Neural cell (in vitro differentiated cells): Measurements from ENCODE around the gene KLF12. TPM values are rescaled to one million over a fixed set of nuclear protein-coding genes. Genes with fewer than 3 reads are reported as not detected.

Experiments used
- H2AFZ ChIP-seq: fragments of 200-600, 300-800 bp; sonication (generic), shearing (Covaris generic); 2 replicates; pipeline ENCODE4 v1.6.0; 2014; ENCODE audit warnings: low read depth, mild to moderate bottlenecking, antibody characterized with exemption, low read length, moderate library complexity
- H3F3A ChIP-seq: fragments of 200-600 bp; shearing (Covaris generic); 2 replicates; pipeline ENCODE4 v1.6.1; 2016; ENCODE audit warnings: mild to moderate bottlenecking, moderate library complexity, mixed read lengths, antibody characterized with exemption, low read length; ENCODE audit not compliant: insufficient read depth, poor library complexity, severe bottlenecking
- H3K27ac ChIP-seq: fragments of 200-600, 300-800 bp; sonication (generic), shearing (Covaris generic); 2 replicates; pipeline ENCODE4 v1.5.1; 2014; ENCODE audit warnings: mild to moderate bottlenecking, low read length, moderate library complexity
- H3K27me3 ChIP-seq: fragments of 300-800, 200-600 bp; sonication (generic), shearing (Covaris generic); 2 replicates; pipeline ENCODE4 v1.6.0; 2014; ENCODE audit warnings: mild to moderate bottlenecking, low read depth, low read length, moderate library complexity; ENCODE audit not compliant: insufficient read depth
- H3K36me3 ChIP-seq: fragments of 300-800, 200-600 bp; sonication (generic), shearing (Covaris generic); 2 replicates; pipeline ENCODE4 v1.5.1; 2014; ENCODE audit warnings: mild to moderate bottlenecking, antibody characterized with exemption, low read length, moderate library complexity; ENCODE audit not compliant: insufficient read depth
- H3K4me2 ChIP-seq: fragments of 300-800, 200-600 bp; sonication (generic), shearing (Covaris generic); 2 replicates; pipeline ENCODE4 v1.6.0; 2014; ENCODE audit warnings: mild to moderate bottlenecking, low read length
- H3K4me3 ChIP-seq: fragments of 300-800, 200-600 bp; sonication (generic), shearing (Covaris generic); 2 replicates; pipeline ENCODE4 v1.5.1; 2014; ENCODE audit warnings: mild to moderate bottlenecking, low read length, moderate library complexity
- H3K79me2 ChIP-seq: fragments of 200-600 bp; shearing (Covaris generic); replicated peaks from 2 replicates; pipeline ENCODE4 v1.6.0; 2014; ENCODE audit warnings: mild to moderate bottlenecking, low read length, moderate library complexity; ENCODE audit not compliant: insufficient read depth
- H3K9ac ChIP-seq: fragments of 300-800, 200-600 bp; sonication (generic), shearing (Covaris generic); 2 replicates; pipeline ENCODE4 v1.6.1; 2016; ENCODE audit warnings: mild to moderate bottlenecking, low read length, mixed read lengths
- H3K9me2 ChIP-seq: fragments of 200-600 bp; shearing (Covaris generic); 2 replicates; pipeline ENCODE4 v1.6.1; 2016; ENCODE audit warnings: mild to moderate bottlenecking, low read length, mixed read lengths; ENCODE audit not compliant: insufficient read depth
- H3K9me3 ChIP-seq: fragments of 200-600, 300-800 bp; sonication (generic), shearing (Covaris generic); 2 replicates; pipeline ENCODE4 v1.6.1; 2016; ENCODE audit warnings: mild to moderate bottlenecking, mixed run types, low read length, moderate library complexity, mixed read lengths
- H4K20me1 ChIP-seq: fragments of 200-600 bp; shearing (Covaris generic); 2 replicates; pipeline ENCODE4 v1.6.1; 2016; ENCODE audit warnings: mild to moderate bottlenecking, mixed run types; ENCODE audit not compliant: insufficient read depth
- CTCF ChIP-seq: fragments of 450-650 bp; IDR thresholded peaks from 2 replicates; pipeline ENCODE4 v1.5.1; 2014; ENCODE audit warnings: antibody characterized with exemption, mild to moderate bottlenecking, moderate library complexity; ENCODE audit not compliant: poor library complexity, severe bottlenecking
- EP300 ChIP-seq: fragments of 450-650 bp; conservative IDR thresholded peaks from 2 replicates; pipeline ENCODE4 v1.6.1; 2014; ENCODE audit warnings: antibody characterized with exemption, mild to moderate bottlenecking, moderate library complexity; ENCODE audit not compliant: poor library complexity, severe bottlenecking
- EZH2 ChIP-seq: fragments of 200-600, 300-800 bp; shearing (Covaris generic), sonication (generic); IDR thresholded peaks from 2 replicates; pipeline ENCODE4 v1.6.1; 2014; ENCODE audit warnings: antibody characterized with exemption, low read length, borderline replicate concordance, mild to moderate bottlenecking; ENCODE audit not compliant: insufficient read depth, poor library complexity, severe bottlenecking
- MXI1 ChIP-seq: fragments of 450-650 bp; conservative IDR thresholded peaks from 2 replicates; pipeline ENCODE4 v1.6.1; 2014; ENCODE audit warnings: antibody characterized with exemption, mild to moderate bottlenecking; ENCODE audit not compliant: poor library complexity, severe bottlenecking
- POLR2AphosphoS5 ChIP-seq: IDR thresholded peaks from 2 replicates; pipeline ENCODE4 v1.6.1; 2012
- RAD21 ChIP-seq: fragments of 450-650 bp; conservative IDR thresholded peaks from 2 replicates; pipeline ENCODE4 v1.6.1; 2014; ENCODE audit warnings: antibody characterized with exemption, mild to moderate bottlenecking, moderate library complexity
- REST ChIP-seq: IDR thresholded peaks from 2 replicates; pipeline ENCODE4 v1.6.1; 2012; ENCODE audit warnings: borderline replicate concordance
- SMC3 ChIP-seq: fragments of 450-650 bp; conservative IDR thresholded peaks from 2 replicates; pipeline ENCODE4 v1.6.1; 2014; ENCODE audit warnings: antibody characterized with exemption, mild to moderate bottlenecking, moderate library complexity; ENCODE audit not compliant: poor library complexity
- TAF1 ChIP-seq: IDR thresholded peaks from 2 replicates; pipeline ENCODE4 v1.6.1; 2012; ENCODE audit warnings: low read depth
- polyA plus RNA-seq: library from polyadenylated mRNA; depleted of rRNA; stranded (reverse); fragments of >200 nt; gene quantifications from 2 replicates; pipeline ENCODE4 v1.2.3, GENCODE V29; 2014

Gene KLF12
- polyA plus RNA-seq, 1 donor from 2014 or later: 53.5 TPM

GRCh38 chr13:74158028-74158427 lies 23.8 kb upstream of the KLF12 start:
- no peaks in the 10 kb centered on the region for H3K27me3 ChIP-seq

GRCh38 chr13:74154981-74155380 lies 20.8 kb upstream of the KLF12 start:
- Histone ChIP-seq H3K27me3 (no peaks in the 10 kb centered on the region), H3K36me3 (no peaks in the 10 kb centered on the region), H3K4me2 (no peak overlapping the region), H2AFZ (no peak overlapping the region), H3K9ac (no peak overlapping the region), H3K9me3 (no peaks in the 10 kb centered on the region), H3K9me2 (no peaks in the 10 kb centered on the region), H3K4me3 (no peak overlapping the region), H3K27ac (no peak overlapping the region), H4K20me1 (no peaks in the 10 kb centered on the region), H3K79me2 (no peaks in the 10 kb centered on the region), H3F3A (no peaks in the 10 kb centered on the region)
- TF ChIP-seq MXI1 (no peak), SMC3 (no peak), REST (no peak), RAD21 (no peak), POLR2AphosphoS5 (no peak), TAF1 (no peak), CTCF (no peak), EP300 (no peak)

More at GRCh38 chr13:74158028-74158427, 23.8 kb upstream of the KLF12 start:
- Histone ChIP-seq H4K20me1 (no peaks in the 10 kb centered on the region), H3K27ac (no peak overlapping the region), H3K4me3 (no peak overlapping the region), H3K4me2 (no peak overlapping the region), H3K9me2 (no peaks in the 10 kb centered on the region), H3K9ac (no peak overlapping the region), H3K36me3 (no peaks in the 10 kb centered on the region), H3F3A (no peaks in the 10 kb centered on the region), H3K79me2 (no peaks in the 10 kb centered on the region), H3K9me3 (no peaks in the 10 kb centered on the region), H2AFZ (no peak overlapping the region)
- TF ChIP-seq MXI1: no peak
- TF ChIP-seq POLR2AphosphoS5: no peak
- no peak for TF ChIP-seq CTCF
- no peak for TF ChIP-seq TAF1
- TF ChIP-seq EP300: no peak
- TF ChIP-seq RAD21: no peak
- no peak for TF ChIP-seq EZH2
- TF ChIP-seq REST: no peak
